HepG2 (cell line): Measurements from ENCODE around the gene ZC3H8.

Experiments used
- ASH2L ChIP-seq: fragments of 300-600, 200-600 bp; sonication (generic); IDR thresholded peaks from 2 replicates; pipeline ENCODE4 v1.7.0; 2017; ENCODE audit warnings: low read depth, mild to moderate bottlenecking, moderate library complexity, mixed read lengths, low read length; ENCODE audit not compliant: insufficient read length
- EEA1 ChIP-seq: sonication (generic); formaldehyde crosslinking; IDR thresholded peaks from 2 replicates; pipeline ENCODE4 v1.5.1; 2020; ENCODE audit warnings: mild to moderate bottlenecking, missing genetic modification reagents, borderline replicate concordance
- HIC2 ChIP-seq: sonication (generic); formaldehyde crosslinking; IDR thresholded peaks from 2 replicates; pipeline ENCODE4 v1.9.0; 2022; ENCODE audit warnings: low read depth, missing genetic modification reagents
- NFE2 ChIP-seq: sonication (generic); formaldehyde crosslinking; IDR thresholded peaks from 2 replicates; pipeline ENCODE4 v1.4.0; 2020; ENCODE audit warnings: missing genetic modification reagents
- PAX8 ChIP-seq: sonication (generic); formaldehyde crosslinking; IDR thresholded peaks from 2 replicates; pipeline ENCODE4 v1.8.0; 2022; ENCODE audit warnings: mild to moderate bottlenecking, missing genetic modification reagents, borderline replicate concordance
- REST ChIP-seq, 2 experiments: IDR thresholded peaks; 2 replicates each; pipeline ENCODE4 v1.6.1; 2011 to 2012; ENCODE audit warnings: low read length in 2 of 2, borderline replicate concordance in 1 of 2, low read depth in 1 of 2, mild to moderate bottlenecking in 1 of 2, moderate library complexity in 1 of 2
- ZNF501 ChIP-seq: sonication (generic); formaldehyde crosslinking; IDR thresholded peaks from 2 replicates; pipeline ENCODE4 v1.5.1; 2020; ENCODE audit warnings: mild to moderate bottlenecking, moderate library complexity, missing genetic modification reagents

- TF ChIP-seq REST (IDR thresholded peaks at IDR 0.05; ENCODE audit: borderline replicate concordance in 1 of 2, low read depth in 1 of 2, low read length in 2 of 2) = no peak
- no peak for TF ChIP-seq ZNF501 (CRISPR knock-in tag)
- no peak for TF ChIP-seq HIC2 (CRISPR knock-in tag)
- TF ChIP-seq NFE2 (CRISPR knock-in tag) = no peak
- no peak for TF ChIP-seq EEA1
- no peak for TF ChIP-seq PAX8 (CRISPR knock-in tag)
- no peak for TF ChIP-seq ASH2L
Measured at GRCh38 chr2:112201696-112202430, 53.0 kb downstream of the ZC3H8 start.
